Measurements from ENCODE around the gene ANKMY1. TPM values are rescaled to one million over a fixed set of nuclear protein-coding genes. Genes with fewer than 3 reads are reported as not detected.
A peak's percentile ranks its signal among the peaks of the same experiment; 100 is the strongest.

The ANKMY1 gene
- total and polyA plus RNA-seq, 2 experiments from 2014 or later = 9.2 to 11.1 TPM

DNA sequence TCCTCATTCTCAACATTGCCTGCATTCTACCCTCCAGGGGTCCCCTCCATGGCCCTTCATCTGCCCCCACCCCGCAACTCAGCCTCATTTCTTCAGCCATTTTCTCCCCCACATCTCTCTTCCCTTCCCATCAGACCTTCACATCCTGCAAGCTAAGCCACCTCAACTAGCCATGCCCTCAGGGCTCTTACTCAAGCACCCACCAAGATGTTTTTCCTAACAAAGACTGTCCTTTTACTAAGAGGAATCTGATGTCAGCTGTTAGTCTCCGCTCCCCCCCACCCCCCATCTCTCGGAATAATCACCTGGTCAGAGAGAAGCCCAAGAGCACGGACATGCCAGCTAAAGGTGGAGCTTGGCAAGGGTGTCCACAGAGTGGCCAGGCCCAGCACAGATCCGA is 24.0 kb upstream of the ANKMY1 start:
- Histone ChIP-seq H3K27ac (no peak overlapping the region), H3K36me3 (replicated peaks; ENCODE audit: insufficient read depth, low read depth) (no peaks in the 10 kb centered on the region), H3K4me1 (ENCODE audit: insufficient read depth) (peaks cover 33% of the 10 kb centered on the region), H3K9me2 (replicated peaks; ENCODE audit: insufficient read depth) (no peaks in the 10 kb centered on the region), H3K4me2 (no peak overlapping the region), H3K9me3 (ENCODE audit: low read depth) (no peaks in the 10 kb centered on the region), H4K20me1 (ENCODE audit: insufficient read depth, poor library complexity, severe bottlenecking) (no peaks in the 10 kb centered on the region), H3K27me3 (no peaks in the 10 kb centered on the region), H2AFZ (no peak overlapping the region), H3K4me3 (no peak overlapping the region), H3K79me2 (peaks cover 62% of the 10 kb centered on the region)
- 89% methylated on average over 5 of the region's 5 CpGs for WGBS (ENCODE audit: low lambda C conversion rate, missing lambda C conversion rate)
- DNase-seq (ENCODE audit: low spot score) = no peak
- no peak for TF ChIP-seq EZH2phosphoT487 (IDR thresholded peaks at IDR 0.05; ENCODE audit: low read depth, severe bottlenecking, unreplicated experiment)
- TF ChIP-seq EZH2 (IDR thresholded peaks at IDR 0.05; ENCODE audit: borderline replicate concordance) = no peak
- TF ChIP-seq, protein P1, sequence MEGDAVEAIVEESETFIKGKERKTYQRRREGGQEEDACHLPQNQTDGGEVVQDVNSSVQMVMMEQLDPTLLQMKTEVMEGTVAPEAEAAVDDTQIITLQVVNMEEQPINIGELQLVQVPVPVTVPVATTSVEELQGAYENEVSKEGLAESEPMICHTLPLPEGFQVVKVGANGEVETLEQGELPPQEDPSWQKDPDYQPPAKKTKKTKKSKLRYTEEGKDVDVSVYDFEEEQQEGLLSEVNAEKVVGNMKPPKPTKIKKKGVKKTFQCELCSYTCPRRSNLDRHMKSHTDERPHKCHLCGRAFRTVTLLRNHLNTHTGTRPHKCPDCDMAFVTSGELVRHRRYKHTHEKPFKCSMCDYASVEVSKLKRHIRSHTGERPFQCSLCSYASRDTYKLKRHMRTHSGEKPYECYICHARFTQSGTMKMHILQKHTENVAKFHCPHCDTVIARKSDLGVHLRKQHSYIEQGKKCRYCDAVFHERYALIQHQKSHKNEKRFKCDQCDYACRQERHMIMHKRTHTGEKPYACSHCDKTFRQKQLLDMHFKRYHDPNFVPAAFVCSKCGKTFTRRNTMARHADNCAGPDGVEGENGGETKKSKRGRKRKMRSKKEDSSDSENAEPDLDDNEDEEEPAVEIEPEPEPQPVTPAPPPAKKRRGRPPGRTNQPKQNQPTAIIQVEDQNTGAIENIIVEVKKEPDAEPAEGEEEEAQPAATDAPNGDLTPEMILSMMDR (IDR thresholded peaks at IDR 0.05; ENCODE audit: poor library complexity) = no peak

DNA sequence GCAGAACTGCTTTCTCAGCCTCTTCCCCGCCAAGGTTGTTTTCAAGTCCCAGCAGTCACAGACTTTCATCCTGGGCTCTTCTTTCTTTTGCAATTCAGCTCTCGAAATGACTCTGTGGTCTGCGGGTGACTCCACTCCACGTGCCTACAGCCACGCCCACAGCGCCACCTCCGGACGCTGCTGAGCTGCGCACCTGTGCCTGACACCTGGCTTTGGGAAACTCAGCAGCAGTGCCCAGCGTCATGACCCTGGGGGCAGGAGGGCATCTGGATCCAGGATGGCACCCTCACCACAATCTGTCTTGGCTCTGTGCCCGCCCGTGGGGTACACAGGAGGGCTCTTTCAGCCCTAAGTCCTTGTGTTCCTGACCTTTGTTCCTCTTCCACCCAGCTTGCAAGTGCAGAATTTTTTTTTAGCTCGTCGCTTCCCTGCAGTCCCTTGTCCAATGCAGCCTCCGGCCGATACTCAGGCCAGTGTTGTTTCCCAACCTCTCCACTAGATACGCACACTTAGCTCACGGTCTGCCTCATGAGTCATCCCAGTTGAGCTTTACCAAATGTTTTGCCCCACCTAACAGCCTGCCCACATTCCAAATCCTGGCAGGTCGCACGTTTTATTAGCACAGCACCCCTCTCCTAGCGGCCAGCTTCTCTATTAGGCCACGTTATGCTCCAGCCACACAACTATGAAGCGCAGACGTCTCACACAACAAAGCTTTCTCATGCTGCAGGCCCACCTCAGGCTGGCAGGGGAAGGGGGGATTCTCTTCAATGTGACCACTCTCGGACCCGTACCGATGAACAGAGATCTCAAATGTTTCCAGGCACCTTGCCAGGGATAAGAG is 22.2 kb upstream of the ANKMY1 start:
- no peak overlapping the region for H2AFZ ChIP-seq
- H3K4me2 ChIP-seq = peak overlapping the region; percentile 54
- no peaks in the 10 kb centered on the region for H3K36me3 ChIP-seq (replicated peaks; ENCODE audit: insufficient read depth, low read depth)
- 50% methylated on average over 27 of the region's 27 CpGs for WGBS (ENCODE audit: low lambda C conversion rate, missing lambda C conversion rate)
- peak overlapping the region; percentile 88 for H3K27ac ChIP-seq
- peaks cover 26% of the 10 kb centered on the region for H3K4me1 ChIP-seq (ENCODE audit: insufficient read depth)
- DNase-seq (ENCODE audit: low spot score) = peak; percentile 82
- H3K9me3 ChIP-seq (ENCODE audit: low read depth) = no peaks in the 10 kb centered on the region
- no peaks in the 10 kb centered on the region for H3K27me3 ChIP-seq
- H3K9me2 ChIP-seq (replicated peaks; ENCODE audit: insufficient read depth) = no peaks in the 10 kb centered on the region
- H3K4me3 ChIP-seq = no peak overlapping the region
- peaks cover 52% of the 10 kb centered on the region for H3K79me2 ChIP-seq
- TF ChIP-seq, protein P1 (IDR thresholded peaks at IDR 0.05; ENCODE audit: poor library complexity) = peak; percentile 40
- no peak for TF ChIP-seq EZH2phosphoT487 (IDR thresholded peaks at IDR 0.05; ENCODE audit: low read depth, severe bottlenecking, unreplicated experiment)
- H4K20me1 ChIP-seq (ENCODE audit: insufficient read depth, poor library complexity, severe bottlenecking) = no peaks in the 10 kb centered on the region

DNA sequence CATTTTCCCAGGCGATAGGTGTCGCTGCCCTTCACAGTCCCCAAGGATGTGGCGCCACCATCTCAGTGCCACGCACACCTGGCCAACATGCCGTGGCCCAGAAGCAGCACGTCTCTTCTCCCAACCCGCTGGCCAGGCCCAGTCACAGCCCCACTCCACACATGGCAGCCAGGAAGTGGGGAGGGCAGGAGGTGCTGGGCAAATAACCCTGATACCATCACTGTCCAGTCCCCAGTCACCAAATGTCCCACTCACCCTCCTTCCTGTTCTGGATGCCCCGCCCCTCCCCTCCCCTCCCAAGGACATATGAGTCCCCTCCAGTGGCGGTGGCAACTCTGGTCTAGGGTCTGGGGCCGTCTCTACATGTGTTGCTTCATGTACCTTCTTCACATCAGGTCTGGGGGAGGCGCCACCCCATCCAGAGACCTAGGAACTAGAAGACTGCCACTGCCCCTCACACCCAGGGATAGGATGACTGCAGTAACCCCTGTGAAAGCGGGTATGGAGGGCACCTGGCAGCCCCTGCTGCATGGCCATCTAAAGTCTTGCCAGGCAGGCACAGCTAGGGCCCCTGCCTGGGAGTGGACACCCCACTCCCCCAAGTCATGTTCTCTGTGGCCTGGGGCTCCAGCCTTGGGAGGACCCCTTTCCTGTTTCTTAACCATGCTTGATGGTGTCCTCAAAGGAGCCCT is 21.4 kb upstream of the ANKMY1 start:
- WGBS (ENCODE audit: low lambda C conversion rate, missing lambda C conversion rate) = 97% methylated on average over 11 of the region's 12 CpGs
- Histone ChIP-seq H3K4me1 (ENCODE audit: insufficient read depth) (peaks cover 22% of the 10 kb centered on the region), H3K9me2 (replicated peaks; ENCODE audit: insufficient read depth) (no peaks in the 10 kb centered on the region), H3K4me3 (no peak overlapping the region), H3K27ac (peak overlapping the region; percentile 88), H3K9me3 (ENCODE audit: low read depth) (no peaks in the 10 kb centered on the region), H3K27me3 (no peaks in the 10 kb centered on the region), H2AFZ (no peak overlapping the region), H3K4me2 (peak overlapping the region; percentile 54), H3K79me2 (peaks cover 44% of the 10 kb centered on the region), H4K20me1 (ENCODE audit: insufficient read depth, poor library complexity, severe bottlenecking) (no peaks in the 10 kb centered on the region), H3K36me3 (replicated peaks; ENCODE audit: insufficient read depth, low read depth) (no peaks in the 10 kb centered on the region)
- no peak for DNase-seq (ENCODE audit: low spot score)
- TF ChIP-seq EZH2 (IDR thresholded peaks at IDR 0.05; ENCODE audit: borderline replicate concordance) = no peak
- TF ChIP-seq, protein P1 (IDR thresholded peaks at IDR 0.05; ENCODE audit: poor library complexity) = no peak
- no peak for TF ChIP-seq EZH2phosphoT487 (IDR thresholded peaks at IDR 0.05; ENCODE audit: low read depth, severe bottlenecking, unreplicated experiment)

All from hepatocyte (in vitro differentiated cells).